ENCODE data around the gene OR5T2.

Gene OR5T2

GRCh38 chr11:56207790-56208189, 26.3 kb downstream of the OR5T2 start:
- no peaks in the 10 kb centered on the region for H3K36me3 ChIP-seq
- no peaks in the 10 kb centered on the region for H3K9me3 ChIP-seq
- H3K27ac ChIP-seq = no peak overlapping the region
- H3K4me3 ChIP-seq (ENCODE audit: low read depth in 1 of 2, low read length in 1 of 2) = no peak overlapping the region
- no peaks in the 10 kb centered on the region for H3K4me1 ChIP-seq (ENCODE audit: control insufficient read depth in 1 of 2, insufficient read depth in 1 of 2, low read depth in 1 of 2, low read length in 1 of 2)
- H3K27me3 ChIP-seq = no peaks in the 10 kb centered on the region
- no peak for TF ChIP-seq CTCF (IDR thresholded peaks at IDR 0.05)

- Histone ChIP-seq H3K27me3 (no peaks in the 10 kb centered on the region), H3K4me1 (ENCODE audit: control insufficient read depth in 1 of 2, insufficient read depth in 1 of 2, low read depth in 1 of 2, low read length in 1 of 2) (no peaks in the 10 kb centered on the region), H3K27ac (no peak overlapping the region), H3K36me3 (no peaks in the 10 kb centered on the region), H3K9me3 (no peaks in the 10 kb centered on the region), H3K4me3 (ENCODE audit: low read depth in 1 of 2, low read length in 1 of 2) (no peak overlapping the region)
- no peak for TF ChIP-seq CTCF (IDR thresholded peaks at IDR 0.05)
Measured at GRCh38 chr11:56197367-56197766, 36.7 kb downstream of the OR5T2 start.

GRCh38 chr11:56196705-56197104, 37.4 kb downstream of the OR5T2 start:
- Histone ChIP-seq H3K27ac (no peak overlapping the region), H3K27me3 (no peaks in the 10 kb centered on the region), H3K36me3 (no peaks in the 10 kb centered on the region), H3K4me3 (ENCODE audit: low read depth in 1 of 2, low read length in 1 of 2) (no peak overlapping the region), H3K9me3 (no peaks in the 10 kb centered on the region), H3K4me1 (ENCODE audit: control insufficient read depth in 1 of 2, insufficient read depth in 1 of 2, low read depth in 1 of 2, low read length in 1 of 2) (no peaks in the 10 kb centered on the region)
- TF ChIP-seq CTCF (IDR thresholded peaks at IDR 0.05) = no peak

GRCh38 chr11:56188602-56189001, 45.5 kb downstream of the OR5T2 start:
- no peaks in the 10 kb centered on the region for H3K4me1 ChIP-seq (ENCODE audit: control insufficient read depth in 1 of 2, insufficient read depth in 1 of 2, low read depth in 1 of 2, low read length in 1 of 2)
- H3K9me3 ChIP-seq = peaks cover 2% of the 10 kb centered on the region
- no peak overlapping the region for H3K27ac ChIP-seq
- TF ChIP-seq CTCF (IDR thresholded peaks at IDR 0.05) = no peak
- H3K4me3 ChIP-seq (ENCODE audit: low read depth in 1 of 2, low read length in 1 of 2) = no peak overlapping the region
- no peaks in the 10 kb centered on the region for H3K36me3 ChIP-seq
- no peaks in the 10 kb centered on the region for H3K27me3 ChIP-seq

GRCh38 chr11:56183459-56183858, 50.6 kb downstream of the OR5T2 start:
- no peaks in the 10 kb centered on the region for H3K27me3 ChIP-seq
- no peak overlapping the region for H3K27ac ChIP-seq
- H3K9me3 ChIP-seq = peaks cover 2% of the 10 kb centered on the region
- no peak for TF ChIP-seq CTCF (IDR thresholded peaks at IDR 0.05)
- H3K36me3 ChIP-seq = no peaks in the 10 kb centered on the region
- no peaks in the 10 kb centered on the region for H3K4me1 ChIP-seq (ENCODE audit: control insufficient read depth in 1 of 2, insufficient read depth in 1 of 2, low read depth in 1 of 2, low read length in 1 of 2)
- H3K4me3 ChIP-seq (ENCODE audit: low read depth in 1 of 2, low read length in 1 of 2) = no peak overlapping the region

All from neutrophil (primary cell).